Uterus (tissue), 2 donors: Measurements from ENCODE around the gene HEXB.

ENCODE experiments used
- CTCF ChIP-seq, 4 experiments: fragments of 200-600 bp in 2 of 4; fragments of 450-650 bp in 2 of 4; sonication (generic) in 2 of 4; IDR thresholded peaks; one replicate each; pipeline ENCODE4 v1.5.1; 2016 to 2019; ENCODE audit warnings: antibody characterized with exemption in 4 of 4, mild to moderate bottlenecking in 2 of 4, moderate library complexity in 1 of 4
- POLR2A ChIP-seq, 2 donors: fragments of 450-650 bp; IDR thresholded peaks; one replicate each; pipeline ENCODE4 v1.6.1; 2016; ENCODE audit warnings: antibody characterized with exemption in 2 of 2, mild to moderate bottlenecking in 1 of 2, moderate library complexity in 1 of 2

- no peak for TF ChIP-seq POLR2A (IDR thresholded peaks at IDR 0.05)
- TF ChIP-seq CTCF (IDR thresholded peaks at IDR 0.05) = no peak
Observed at GRCh38 chr5:74642543-74642863, 42.5 kb upstream of the HEXB start.
